Endometrium (tissue), 2 donors: ENCODE results near the gene KBTBD3.
"Not testable (repeated sequence)": the region's sequence is repeated elsewhere in the genome, so short reads cannot be mapped to it uniquely, and the experiment has no call there.

ENCODE experiments used
- FAIRE-seq: peaks from 2 replicates; lab custom pipeline; 2012; peaks lifted over from hg19 to GRCh38; lab: Jason Lieb, UNC
- donor health status: control.
- donor health status: control.

Gene KBTBD3

GRCh38 chr11:106061954-106062949, 14.9 kb downstream of the KBTBD3 start:
- FAIRE-seq = no peak

- FAIRE-seq = no peak
Measured at GRCh38 chr11:106061249-106061784, 15.8 kb downstream of the KBTBD3 start.

GRCh38 chr11:106059617-106060016, 17.5 kb downstream of the KBTBD3 start:
- FAIRE-seq = no peak

- FAIRE-seq = not testable (repeated sequence)
Measured at GRCh38 chr11:106058377-106058776, 18.8 kb downstream of the KBTBD3 start.

GRCh38 chr11:106051103-106051502, 26.0 kb downstream of the KBTBD3 start:
- FAIRE-seq = no peak

GRCh38 chr11:106049727-106050476, 27.2 kb downstream of the KBTBD3 start:
- no peak for FAIRE-seq

DNA sequence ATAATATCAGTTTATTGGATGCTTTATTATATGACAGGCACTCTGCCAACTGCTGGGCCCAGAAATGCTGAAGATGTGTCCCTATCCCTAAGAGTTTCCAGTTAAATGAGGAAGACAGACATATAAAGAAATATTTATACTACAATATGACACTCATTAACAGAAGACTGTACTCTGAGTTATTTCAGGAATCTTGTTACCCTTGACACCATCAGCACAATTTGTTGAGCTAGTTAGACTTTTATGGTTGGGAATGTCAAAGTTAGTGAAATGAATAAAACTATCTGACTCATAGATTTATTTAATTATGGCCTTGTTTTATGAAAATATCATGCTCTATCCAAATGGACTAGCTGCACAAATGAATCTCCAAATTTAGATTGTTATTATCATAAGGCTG, 29.5 kb downstream of the KBTBD3 start:
- FAIRE-seq = no peak

DNA sequence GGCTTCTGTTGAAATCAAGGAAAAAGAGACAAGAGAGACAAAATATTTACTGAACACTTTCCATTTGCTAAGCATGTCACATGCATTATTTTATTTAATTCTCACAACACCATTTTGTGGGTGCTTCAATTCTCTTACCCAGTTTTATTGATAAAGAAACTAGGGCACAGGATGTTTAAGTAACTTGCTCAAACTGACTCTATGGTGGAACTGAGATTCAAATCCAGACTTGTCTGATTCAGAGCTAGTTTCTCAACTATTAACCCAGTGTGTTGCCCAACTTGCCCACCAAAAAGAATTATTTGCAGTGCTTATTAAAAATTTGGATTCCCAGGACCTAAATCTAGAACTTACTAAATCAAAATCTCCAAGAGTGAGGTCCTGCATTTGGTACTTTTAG, 33.6 kb downstream of the KBTBD3 start:
- FAIRE-seq = no peak

DNA sequence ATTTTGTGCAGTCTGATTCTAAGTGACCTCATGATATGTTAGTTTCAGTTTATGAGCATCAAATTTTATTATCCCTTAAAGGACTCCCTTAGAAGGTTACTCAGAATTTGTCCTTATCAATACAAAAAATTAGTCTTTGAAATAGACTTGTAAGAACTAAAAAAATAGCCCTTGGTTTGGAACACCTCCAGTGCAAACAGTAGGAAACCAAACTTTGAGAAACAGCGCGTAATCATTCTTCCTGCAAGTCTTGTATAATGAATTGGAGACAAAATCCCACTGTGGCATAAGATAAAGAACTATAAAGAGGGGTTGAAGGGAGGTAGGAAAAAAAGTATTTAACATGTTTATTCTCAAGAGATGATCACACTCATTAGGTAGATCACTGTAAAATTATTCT, 44.3 kb downstream of the KBTBD3 start:
- no peak for FAIRE-seq

GRCh38 chr11:106031936-106032335, 45.2 kb downstream of the KBTBD3 start:
- FAIRE-seq = no peak

GRCh38 chr11:106031202-106031810, 45.8 kb downstream of the KBTBD3 start:
- no peak for FAIRE-seq

DNA sequence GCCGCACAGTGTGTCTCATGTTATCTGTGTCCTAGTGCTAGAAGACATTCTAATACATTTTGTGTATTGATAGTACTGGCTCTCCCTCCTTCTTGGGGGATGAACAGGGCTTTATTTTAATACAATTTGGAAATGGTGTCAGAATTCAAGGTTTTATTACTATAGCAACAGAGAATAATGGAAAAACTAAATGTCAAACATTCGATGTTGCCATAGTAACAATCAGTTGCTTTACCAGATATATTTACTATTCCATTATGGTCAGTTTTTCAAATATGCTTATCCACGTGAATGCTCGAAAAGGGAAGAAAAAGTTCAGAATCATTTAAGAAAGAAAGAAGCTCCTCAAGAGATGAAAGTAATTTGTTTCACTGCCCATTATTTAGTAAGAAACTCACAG, 46.5 kb downstream of the KBTBD3 start:
- no peak for FAIRE-seq

GRCh38 chr11:106022795-106023275, 54.3 kb downstream of the KBTBD3 start:
- no peak for FAIRE-seq

GRCh38 chr11:106021967-106022794, 55.0 kb downstream of the KBTBD3 start, which contains the start of gene MSANTD4:
Gene MSANTD4, minus strand, starts transcription at chr11:106022240. Its CDS starts 11,323 bp downstream, at chr11:106010917.
- peak; percentile 98 for FAIRE-seq

GRCh38 chr11:106021181-106021966, 55.8 kb downstream of the KBTBD3 start:
- no peak for FAIRE-seq

DNA sequence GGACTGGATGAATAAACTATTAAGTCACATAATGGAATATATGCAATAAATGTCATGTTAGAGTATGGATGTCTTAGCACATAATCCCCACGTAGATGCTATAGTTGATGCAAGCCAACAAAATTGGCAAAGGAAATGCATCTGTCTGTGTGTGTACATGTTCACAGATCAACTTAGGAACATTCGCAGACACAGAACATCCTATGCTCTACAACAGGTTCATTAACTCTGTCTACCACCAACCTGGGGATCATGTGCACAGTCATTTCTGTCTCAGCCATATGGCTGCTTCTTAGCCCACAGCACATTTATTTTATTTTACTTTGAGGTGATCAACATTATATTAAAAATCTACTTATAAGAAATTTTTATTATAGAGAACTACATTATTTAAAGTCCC, 60.1 kb downstream of the KBTBD3 start:
- no peak for FAIRE-seq

DNA sequence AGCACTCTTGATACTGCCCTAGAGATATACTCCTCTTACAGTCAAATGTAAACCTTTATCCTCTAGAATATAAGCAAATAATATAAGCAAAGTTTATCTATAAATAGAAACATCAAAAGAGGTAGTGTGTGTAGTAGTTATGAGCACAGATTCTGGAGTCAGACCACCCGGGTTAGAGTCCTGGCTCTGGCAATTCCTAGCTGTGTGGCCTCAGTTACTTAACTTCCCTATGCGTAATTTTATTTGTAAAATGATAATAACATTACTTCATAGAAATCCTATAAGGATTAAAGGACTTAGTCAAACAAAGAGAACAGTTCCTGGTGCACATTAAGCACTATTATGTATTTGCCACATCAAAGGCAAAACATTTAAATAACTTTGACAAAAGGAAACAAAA, 62.1 kb downstream of the KBTBD3 start:
- no peak for FAIRE-seq

GRCh38 chr11:106014620-106015019, 62.5 kb downstream of the KBTBD3 start:
- FAIRE-seq = no peak

DNA sequence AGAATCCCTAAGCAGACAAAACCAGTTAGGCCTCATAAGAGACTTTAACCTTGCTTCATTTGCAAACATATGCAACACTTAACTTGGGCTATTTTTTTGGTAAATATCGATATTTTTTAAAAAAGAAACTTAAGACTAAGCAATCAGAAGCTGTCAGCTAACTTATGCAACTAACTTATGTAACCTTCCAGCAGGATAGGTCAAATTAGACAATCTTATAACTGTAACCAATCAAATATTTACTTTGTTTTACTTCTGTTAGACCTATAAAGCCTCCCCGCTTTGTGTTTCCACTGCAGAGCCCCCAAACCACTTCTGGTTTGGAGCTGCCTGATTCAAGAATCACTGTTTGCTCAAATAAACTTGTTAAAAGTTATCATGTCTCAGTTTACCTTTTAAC, 63.1 kb downstream of the KBTBD3 start:
- no peak for FAIRE-seq

DNA sequence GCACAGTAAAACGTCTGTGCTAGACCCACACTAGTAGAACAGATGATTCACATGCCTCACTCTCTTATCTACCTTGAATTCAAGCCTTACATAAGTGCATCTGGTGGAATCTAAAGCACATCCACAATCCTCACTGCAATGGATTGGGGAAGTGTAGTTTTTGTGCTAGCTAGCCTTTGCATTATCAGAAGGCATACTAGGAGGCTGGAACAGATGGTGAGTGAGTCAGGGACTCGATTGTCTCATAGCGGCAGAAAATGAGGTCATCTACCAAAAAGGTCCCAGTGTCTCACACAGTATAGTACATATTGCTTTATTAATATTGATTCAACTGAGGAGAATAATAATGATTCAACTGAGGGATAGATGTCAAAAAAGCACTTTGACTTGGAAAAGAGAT, 64.4 kb downstream of the KBTBD3 start:
- no peak for FAIRE-seq
